GM19324 (cell line): ENCODE measurements around the gene ZFYVE9.
"Not testable (repeated sequence)": the region's sequence is repeated elsewhere in the genome, so short reads cannot be mapped to it uniquely, and the experiment has no call there.

Source experiments
- ATAC-seq: cut with Tn5 transposase; IDR thresholded peaks from one replicate; pipeline ENCODE4 v1.9.1; 2021; ENCODE audit warnings: mild to moderate bottlenecking, moderate library complexity; ENCODE audit not compliant: unreplicated experiment, low FRiP score

ZFYVE9 gene

GRCh38 chr1:52150445-52150844, 8.6 kb downstream of the ZFYVE9 start:
- not testable (repeated sequence) for ATAC-seq

- ATAC-seq, result no peak
Measured at GRCh38 chr1:52150946-52151345, 9.1 kb downstream of the ZFYVE9 start.

- ATAC-seq, result no peak
Measured at GRCh38 chr1:52152572-52152971, 10.7 kb downstream of the ZFYVE9 start.

- ATAC-seq, result no peak
Measured at GRCh38 chr1:52153010-52153409, 11.1 kb downstream of the ZFYVE9 start.

GRCh38 chr1:52153898-52154297, 12.0 kb downstream of the ZFYVE9 start:
- no peak for ATAC-seq

GRCh38 chr1:52156460-52156859, 14.6 kb downstream of the ZFYVE9 start:
- no peak for ATAC-seq

GRCh38 chr1:52157582-52157981, 15.7 kb downstream of the ZFYVE9 start:
- ATAC-seq, result no peak

GRCh38 chr1:52158218-52158617, 16.3 kb downstream of the ZFYVE9 start:
- no peak for ATAC-seq

GRCh38 chr1:52159033-52159789, 17.3 kb downstream of the ZFYVE9 start:
- ATAC-seq, result no peak

- no peak for ATAC-seq
Measured at GRCh38 chr1:52162947-52163346, 21.1 kb downstream of the ZFYVE9 start.

GRCh38 chr1:52164604-52165003, 22.7 kb downstream of the ZFYVE9 start:
- no peak for ATAC-seq

- no peak for ATAC-seq
Measured at GRCh38 chr1:52166996-52167753, 25.3 kb downstream of the ZFYVE9 start.

- ATAC-seq, result no peak
Measured at GRCh38 chr1:52168373-52169080, 26.6 kb downstream of the ZFYVE9 start.

GRCh38 chr1:52171149-52171548, 29.3 kb downstream of the ZFYVE9 start:
- not testable (repeated sequence) for ATAC-seq

GRCh38 chr1:52179073-52179472, 37.2 kb downstream of the ZFYVE9 start:
- ATAC-seq, result no peak

- ATAC-seq, result no peak
Measured at GRCh38 chr1:52180176-52180575, 38.3 kb downstream of the ZFYVE9 start.

- ATAC-seq, result not testable (repeated sequence)
Measured at GRCh38 chr1:52181759-52182158, 39.9 kb downstream of the ZFYVE9 start.

GRCh38 chr1:52182328-52182727, 40.4 kb downstream of the ZFYVE9 start:
- ATAC-seq, result not testable (repeated sequence)

GRCh38 chr1:52182874-52183400, 41.0 kb downstream of the ZFYVE9 start:
- ATAC-seq, result no peak

GRCh38 chr1:52186449-52186848, 44.6 kb downstream of the ZFYVE9 start:
- ATAC-seq, result no peak

- no peak for ATAC-seq
Measured at GRCh38 chr1:52189898-52190480, 48.1 kb downstream of the ZFYVE9 start.
